ENCODE measurements around the gene PALLD. TPM values are rescaled to one million over a fixed set of nuclear protein-coding genes. Genes with fewer than 3 reads are reported as not detected.
"Not testable (repeated sequence)": the region's sequence is repeated elsewhere in the genome, so short reads cannot be mapped to it uniquely, and the experiment has no call there.

Gene PALLD
- 18.3 and 38.6 TPM in 2 replicates for total RNA-seq

DNA sequence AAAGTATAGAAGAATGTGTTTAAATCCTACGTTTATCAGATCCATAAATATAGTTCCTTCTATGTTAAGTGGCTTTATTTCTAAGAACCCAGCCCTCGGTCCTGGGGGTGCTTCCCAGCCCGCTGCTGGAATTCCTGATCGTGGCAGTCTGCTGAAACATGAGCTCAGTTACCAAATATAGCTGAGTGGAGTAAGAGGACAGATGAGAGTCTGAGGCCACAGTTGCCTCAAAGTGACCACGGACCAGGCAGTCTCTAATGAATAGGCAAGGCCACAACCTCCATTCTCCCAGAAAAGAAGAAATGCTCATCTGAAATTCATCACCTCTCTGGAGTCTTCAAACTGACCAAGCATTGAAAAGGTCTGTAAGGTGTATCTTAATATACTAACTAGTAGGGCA is at the start of gene PALLD:
Gene PALLD, plus strand, starts transcription at position 219 of the 400 bp plus-strand sequence.
- DNase-seq (ENCODE audit: extremely low read depth, low read depth, low spot score) = no peak

DNA sequence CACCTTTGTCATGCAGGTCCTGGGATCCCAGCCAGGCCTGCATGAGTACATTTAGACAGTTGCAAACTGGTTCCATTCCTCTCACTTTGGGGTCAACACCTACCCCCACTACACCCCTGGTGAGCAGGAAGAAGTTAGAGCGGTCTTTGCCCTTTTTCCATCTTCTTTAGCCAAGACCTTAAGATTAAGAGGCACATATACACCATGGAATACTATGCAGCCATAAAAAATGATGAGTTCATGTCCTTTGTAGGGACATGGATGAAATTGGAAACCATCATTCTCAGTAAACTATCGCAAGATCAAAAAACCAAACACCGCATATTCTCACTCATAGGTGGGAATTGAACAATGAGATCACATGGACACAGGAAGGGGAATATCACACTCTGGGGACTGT is 47.8 kb upstream of the PALLD start:
- not testable (repeated sequence) for DNase-seq (ENCODE audit: extremely low read depth, low read depth, low spot score)

DNA sequence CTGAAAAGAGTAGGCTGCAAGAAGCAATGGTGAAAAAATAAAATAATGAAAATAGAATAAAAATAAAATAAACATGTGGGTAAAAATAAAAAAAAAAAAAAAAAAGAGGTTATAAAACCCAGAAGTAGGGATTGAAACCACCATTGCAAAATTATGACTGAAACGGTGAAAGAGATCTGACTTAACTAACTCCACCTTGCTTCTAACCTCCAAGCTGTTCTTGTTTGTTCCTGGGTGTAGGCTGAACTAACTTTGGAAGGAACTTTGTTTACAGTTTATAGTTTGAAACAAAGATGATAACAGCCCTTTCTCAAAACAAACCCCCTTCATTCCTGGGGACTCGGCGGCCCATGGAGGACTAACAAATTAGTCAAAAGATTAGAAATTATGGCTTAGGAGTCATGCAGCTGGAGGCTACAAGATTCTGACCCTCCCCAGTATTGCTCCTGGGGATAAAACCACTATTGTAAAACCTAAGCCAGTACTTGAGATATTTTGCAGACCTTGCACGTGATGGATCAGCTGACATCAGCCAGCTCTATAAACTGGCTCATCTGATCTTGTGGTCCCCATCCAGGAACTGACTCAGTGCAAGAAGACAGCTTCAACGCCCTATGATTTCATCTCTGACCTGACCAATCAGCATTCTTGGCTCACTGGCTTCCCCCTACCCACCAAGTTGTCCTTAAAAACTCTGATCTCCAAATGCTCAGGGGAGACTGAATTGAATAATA is 47.0 kb upstream of the PALLD start:
- no peak for DNase-seq (ENCODE audit: extremely low read depth, low read depth, low spot score)

DNA sequence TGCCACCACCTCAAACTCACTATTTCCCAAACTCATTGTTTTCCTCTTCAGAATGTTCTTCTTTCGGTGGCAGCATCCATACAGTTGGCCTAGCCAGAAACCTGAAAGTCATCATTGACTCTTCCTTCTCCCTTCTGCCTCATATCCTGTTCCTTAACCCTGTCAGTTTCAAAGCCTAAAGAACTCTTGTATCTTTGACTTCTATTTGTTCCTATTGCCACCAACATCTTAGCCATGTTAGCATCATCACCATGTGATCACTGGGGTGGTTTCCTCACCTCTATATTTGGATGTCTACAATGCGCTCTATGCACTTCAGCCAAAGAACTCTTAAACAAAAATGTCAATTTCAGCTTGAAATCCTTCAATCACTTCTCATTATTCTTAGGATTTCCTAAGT is 45.5 kb upstream of the PALLD start:
- no peak for DNase-seq (ENCODE audit: extremely low read depth, low read depth, low spot score)

DNA sequence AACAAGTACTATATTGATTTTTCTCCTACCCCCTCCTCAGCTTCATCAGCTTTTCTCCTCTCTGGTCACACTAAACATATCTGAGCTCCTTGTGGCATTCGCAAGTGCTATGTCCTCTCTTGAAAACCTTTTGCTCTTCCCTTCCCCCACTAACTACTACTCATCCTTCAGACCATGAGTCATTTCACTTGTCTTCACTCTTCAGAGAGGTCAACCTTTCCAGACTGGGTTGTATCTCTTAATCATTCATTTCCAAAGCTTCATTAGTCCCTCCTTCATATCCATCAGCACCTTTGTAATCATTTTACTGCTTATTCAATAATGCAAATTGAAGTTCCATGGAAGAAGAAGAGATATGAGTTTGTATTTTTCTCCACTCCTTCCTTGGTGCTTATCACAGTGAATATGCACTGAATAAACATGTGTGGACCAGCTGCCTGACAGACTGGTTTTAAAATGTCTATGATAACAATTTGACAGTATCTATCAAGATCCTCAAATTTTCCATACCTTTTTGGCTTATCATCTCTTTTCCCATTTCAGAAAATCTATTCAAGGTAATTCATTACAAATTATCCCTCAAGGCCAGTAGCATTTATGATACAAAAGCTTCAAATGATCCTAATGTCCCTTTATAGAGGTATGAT is 45.0 kb upstream of the PALLD start:
- DNase-seq (ENCODE audit: extremely low read depth, low read depth, low spot score) = peak; percentile 50

DNA sequence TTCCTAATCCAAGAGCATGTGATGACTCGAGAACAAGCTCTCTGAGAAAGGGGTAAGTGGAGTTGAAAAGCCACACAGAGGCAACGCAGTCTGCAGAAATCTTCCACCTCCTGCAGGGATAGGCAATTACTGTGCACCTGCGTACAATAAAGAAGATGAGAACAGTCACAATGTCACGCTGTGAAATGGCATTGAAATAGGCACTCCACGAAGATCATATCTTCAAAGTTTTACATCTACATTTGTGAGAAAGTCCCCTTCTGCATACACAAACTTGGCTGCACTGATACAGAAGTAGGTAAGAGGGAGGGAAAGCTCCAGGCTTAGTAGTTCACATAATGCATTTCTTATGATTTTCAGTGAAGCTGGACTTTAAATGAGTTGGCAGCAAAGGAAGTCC is 43.7 kb upstream of the PALLD start:
- DNase-seq (ENCODE audit: extremely low read depth, low read depth, low spot score) = no peak

DNA sequence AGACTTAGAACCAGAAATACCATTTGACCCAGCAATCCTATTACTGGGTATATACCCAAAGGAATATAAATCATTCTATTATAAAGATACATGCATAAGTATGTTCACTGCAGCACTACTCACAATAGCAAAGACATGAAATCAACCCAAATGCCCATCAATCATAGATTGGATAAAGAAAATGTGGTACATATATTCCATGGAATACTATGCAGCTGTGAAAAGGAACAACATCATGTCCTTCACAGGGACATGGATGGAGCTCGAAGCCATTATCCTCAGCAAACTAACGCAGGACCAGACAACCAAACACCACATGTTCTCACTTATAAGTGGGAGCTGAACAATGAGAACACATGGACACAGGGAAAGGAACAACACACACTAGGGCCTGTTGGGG is 38.6 kb upstream of the PALLD start:
- not testable (repeated sequence) for DNase-seq (ENCODE audit: extremely low read depth, low read depth, low spot score)

DNA sequence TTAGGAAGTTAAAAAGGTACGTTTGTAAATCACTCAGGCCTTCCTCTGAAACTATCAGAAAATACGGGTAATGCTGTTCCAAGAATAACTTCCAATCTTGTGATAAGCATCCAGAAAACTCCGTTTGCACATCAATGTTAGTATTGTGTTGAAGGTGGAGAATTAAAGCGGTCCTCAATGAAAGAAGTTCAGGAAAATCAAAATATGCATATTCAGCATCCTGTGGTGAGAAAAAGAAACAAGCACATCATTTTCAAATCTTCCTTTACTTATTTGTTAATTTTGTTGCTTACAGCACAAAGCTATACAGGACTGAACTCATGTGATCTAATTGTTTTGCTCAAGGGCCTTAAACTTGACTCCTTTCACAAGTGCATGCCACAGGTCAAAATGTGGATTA is 35.0 kb upstream of the PALLD start:
- DNase-seq (ENCODE audit: extremely low read depth, low read depth, low spot score) = no peak

DNA sequence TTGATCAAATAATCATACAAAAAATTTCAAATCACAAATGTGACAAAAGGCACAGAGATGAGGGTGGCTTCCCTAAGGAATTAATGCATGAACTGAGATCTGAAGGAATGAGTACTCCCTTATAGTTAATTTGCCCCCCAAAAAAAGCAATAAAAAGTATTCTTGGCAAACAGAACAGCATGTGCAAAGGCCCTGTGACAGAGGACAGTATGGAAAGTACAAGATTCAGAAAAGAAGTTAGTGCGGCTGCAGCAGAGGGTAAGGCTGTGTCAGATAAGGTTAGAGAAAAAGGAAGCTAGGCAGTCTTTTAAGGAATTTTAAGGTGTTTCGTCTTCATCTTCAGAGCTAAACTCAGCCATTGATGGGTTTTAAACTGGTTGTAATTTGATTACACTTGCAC is 23.9 kb upstream of the PALLD start:
- no peak for DNase-seq (ENCODE audit: extremely low read depth, low read depth, low spot score)

DNA sequence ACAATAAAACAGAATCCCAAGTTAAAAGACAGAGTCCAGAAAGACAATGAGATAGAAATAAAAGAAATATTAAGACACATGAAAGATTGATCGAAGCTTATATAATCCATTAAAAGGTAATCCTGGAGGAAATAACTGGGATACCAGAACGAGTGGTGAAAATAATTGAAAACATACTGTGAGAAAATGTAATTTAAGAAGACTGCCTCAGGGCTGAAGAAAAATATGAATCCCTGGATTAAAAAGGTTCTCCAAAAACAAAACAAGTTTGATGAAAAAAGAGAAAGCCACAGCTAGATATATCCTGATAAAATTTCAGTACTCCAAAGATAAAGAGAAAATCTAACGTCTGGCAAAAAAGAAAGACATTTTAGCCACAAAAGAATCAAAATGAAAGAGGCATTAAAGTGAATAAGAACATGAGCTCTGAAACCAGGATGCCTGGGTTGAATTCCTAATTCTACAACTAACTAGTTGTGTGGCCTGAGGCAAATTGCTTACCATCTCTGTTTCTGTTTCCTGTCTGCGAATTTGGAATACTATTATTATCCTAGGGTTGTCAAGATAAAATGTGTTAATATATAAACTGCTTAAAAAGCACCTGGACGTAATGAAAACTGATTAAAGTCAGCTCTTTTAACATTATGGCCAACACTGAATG is 22.1 kb upstream of the PALLD start:
- no peak for DNase-seq (ENCODE audit: extremely low read depth, low read depth, low spot score)

DNA sequence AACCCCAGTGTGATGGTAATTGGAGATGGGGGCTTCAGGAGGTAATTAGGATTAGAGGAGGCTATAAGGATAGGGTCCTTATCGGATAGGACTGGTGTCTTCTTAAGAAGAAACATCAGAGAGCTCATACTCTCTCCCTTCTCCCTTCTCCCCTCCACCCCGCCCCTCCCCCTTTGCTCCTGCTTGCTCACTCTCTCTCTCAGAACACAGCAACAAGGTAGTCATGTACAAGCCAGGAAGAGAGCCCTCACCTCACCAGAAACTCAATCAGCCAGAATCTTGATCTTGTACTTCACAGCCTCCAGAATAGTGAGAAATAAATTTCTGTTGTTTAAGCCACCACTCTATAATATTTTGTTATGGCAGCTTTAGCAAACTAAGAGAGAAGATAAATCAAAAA is 21.1 kb upstream of the PALLD start:
- DNase-seq (ENCODE audit: extremely low read depth, low read depth, low spot score) = no peak

DNA sequence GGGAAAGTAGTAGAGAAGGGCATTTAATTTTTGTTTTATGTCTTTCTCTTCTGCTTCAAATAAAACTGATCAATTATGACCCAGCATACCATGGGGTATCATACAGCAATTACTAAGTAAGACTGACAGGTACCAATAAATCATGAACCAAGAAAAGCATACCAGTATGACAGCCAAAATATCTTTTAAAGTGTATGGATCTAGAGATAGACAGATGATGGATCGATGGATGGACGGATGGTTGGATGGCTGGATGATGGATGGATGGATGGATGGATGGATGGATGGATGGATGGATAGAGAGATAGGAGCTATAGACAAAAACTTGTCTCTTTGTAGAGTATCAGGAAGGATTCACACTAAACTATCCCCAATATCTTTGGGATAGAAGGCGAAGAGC is 18.0 kb upstream of the PALLD start:
- DNase-seq (ENCODE audit: extremely low read depth, low read depth, low spot score) = no peak

DNA sequence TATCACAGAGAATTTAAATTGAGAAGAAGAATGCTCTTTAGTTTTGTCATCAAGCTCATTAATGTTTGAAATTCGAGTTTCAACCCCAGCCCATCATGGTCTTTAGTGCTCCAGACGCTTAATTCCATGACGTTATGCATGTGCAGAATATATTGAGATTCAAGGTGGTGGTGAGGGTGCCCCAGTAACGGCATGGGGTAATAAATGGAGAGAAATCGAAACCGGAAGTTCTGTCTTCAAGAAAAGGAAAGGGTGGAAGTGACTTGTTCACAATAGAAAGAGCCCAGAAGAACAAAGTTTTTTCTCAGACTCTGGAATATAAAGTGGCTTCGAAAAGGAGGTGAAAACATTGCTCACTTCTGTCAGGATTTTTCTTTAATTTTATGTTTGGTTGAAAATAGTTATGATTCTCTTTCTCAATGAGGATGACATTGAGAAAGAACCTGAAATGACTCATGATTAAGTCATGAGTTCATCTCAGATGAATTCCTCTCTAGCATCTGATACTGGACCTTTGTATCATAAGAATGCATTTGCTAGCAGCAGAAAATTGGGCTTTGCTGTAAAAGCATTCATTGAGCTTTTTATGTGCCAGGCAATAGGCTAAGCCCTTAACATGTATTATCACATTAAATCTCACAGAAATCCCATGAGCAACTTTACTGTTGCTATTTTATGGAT is 15.8 kb upstream of the PALLD start:
- peak; percentile 72 for DNase-seq (ENCODE audit: extremely low read depth, low read depth, low spot score)

DNA sequence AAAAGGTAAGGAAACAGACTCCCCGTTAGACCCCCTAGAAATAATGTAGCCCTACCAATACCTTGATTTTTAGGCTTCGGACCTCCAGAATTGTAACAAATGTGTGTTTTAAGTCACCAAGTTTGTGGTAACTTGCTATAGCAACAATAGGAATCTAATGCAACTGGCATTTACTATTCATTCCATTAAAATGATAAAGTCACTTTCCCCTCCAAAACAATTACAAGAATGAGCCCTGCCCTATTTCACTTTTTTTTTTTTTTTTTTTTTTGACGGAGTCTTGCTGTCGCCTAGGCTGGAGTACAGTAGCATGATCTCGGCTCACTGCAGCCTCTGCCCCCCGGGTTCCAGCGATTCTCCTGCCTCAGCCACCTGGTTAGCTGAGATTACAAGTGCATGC is 13.0 kb upstream of the PALLD start:
- no peak for DNase-seq (ENCODE audit: extremely low read depth, low read depth, low spot score)

DNA sequence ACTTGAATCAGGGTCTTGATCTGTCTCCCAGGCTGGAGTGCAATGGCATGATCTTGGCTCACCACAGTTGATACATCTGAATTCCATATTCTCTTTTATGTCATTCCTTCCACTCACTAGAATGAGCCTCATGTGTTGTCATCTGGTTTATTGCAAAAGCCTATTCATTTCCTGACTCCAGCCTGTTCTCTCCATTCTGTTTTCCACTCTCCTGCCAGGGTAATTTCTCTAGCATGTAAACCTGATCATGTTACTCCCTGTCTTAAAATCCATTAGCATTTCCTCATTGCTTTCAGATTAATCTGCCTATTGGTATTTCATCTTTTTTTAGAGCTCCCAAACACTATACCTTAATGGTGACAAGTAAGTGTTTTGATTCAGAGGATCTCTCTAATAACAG is 12.2 kb upstream of the PALLD start:
- DNase-seq (ENCODE audit: extremely low read depth, low read depth, low spot score) = no peak

DNA sequence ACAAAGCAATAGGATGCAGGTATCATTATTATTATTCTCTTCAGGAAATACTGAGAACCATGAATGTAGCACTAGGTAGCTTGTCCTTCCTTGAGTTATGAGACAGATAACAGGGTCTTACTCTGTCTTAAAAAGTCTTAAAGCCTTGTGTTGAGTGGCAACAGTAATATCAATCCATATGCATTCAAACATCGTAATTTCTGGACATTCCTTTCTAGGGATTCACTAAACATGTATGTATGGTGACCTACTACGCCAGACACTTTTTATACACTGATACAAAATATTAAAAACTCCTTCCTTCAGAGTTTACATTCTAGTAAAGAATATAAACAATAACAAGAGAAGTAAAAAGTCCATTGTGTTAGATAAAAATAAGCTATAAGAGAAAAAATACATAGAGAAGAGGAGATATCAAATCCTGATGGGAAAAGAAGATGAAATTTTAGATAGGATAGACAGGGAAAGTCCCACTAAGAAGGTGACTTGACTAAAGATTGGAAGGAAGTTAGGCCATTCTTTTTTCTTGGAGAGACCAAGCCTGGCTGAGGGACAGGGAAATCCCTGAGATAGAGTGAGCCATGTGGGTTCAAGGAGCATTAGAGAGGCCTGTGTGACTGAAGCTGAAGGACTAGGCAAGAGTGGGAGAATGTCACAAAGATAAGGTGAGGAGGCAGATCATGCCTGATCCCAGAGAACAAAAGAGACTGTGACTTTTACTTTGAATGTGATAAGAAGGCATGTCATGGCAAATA is 11.5 kb upstream of the PALLD start:
- DNase-seq (ENCODE audit: extremely low read depth, low read depth, low spot score) = no peak

DNA sequence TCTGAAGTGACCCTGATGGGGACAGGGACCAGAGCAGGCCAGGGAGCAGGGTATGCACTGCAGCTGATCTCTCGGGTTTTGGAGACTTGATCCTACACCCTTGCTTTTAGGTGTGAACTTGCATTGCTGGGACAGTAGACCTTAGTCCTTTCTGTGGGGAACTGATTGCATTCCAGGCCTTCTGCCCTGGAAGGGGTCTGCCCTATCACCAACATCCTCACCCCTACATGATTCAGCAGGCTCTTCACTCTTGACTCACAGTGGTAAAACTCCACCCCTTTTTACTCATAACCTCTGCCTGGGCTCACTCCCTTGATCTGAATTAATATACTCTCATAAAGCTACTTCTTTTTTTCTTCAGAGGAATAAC is 10.0 kb upstream of the PALLD start:
- no peak for DNase-seq (ENCODE audit: extremely low read depth, low read depth, low spot score)

DNA sequence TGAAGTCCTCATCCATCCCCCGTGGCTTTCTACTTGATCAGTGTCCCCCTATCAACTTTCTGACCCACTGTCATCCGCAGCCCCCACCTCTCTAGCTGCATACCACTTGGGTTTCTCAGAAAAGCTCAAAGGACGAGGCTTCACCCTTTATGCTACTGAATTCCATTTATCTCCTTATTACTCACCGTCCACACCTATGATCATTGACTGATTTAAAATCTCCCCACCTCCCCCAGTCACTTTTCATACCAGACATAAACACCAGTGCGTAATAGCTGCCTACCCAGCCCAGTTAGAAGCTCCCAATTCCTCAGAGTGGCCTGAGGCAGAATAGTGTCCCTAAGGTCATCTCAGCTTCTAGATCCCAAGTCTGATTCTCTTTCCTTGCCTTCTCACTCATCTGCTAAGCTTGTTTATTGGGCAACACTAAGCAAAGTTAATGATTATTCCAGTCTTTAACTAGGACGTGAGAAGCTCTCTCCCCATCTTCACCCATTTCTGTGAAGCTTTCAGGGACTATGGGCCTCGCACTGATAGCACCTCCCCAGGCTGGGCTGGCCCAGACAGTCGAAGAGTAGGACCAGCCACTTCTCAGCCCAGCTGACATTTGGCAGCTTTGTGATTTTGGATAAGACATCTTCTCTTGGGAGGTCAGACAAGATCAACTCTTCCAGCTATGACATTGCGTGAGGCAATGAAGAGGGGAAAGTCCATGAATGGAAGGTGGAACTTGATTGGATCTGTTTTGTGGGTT is 9.4 kb upstream of the PALLD start:
- DNase-seq (ENCODE audit: extremely low read depth, low read depth, low spot score) = no peak

DNA sequence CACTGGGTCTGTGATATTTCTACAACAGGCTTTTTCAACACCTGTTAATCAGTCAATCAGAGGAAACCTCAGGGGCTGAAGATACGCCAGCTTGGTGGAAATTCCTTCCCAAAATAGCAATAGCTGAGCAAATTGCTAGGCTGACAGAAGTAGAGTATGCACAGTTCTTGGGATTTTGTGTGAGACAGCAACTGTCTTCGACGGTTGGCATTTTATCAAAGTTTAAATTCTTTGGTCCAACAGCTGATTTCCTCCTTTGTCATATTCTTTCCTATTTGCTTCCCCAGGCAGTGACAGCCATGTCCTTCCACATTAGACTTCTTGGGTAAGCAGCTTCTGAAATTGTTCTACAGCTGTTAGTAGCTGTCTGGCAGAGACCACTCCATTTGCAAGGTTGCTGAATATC is 8.0 kb upstream of the PALLD start:
- DNase-seq (ENCODE audit: extremely low read depth, low read depth, low spot score) = no peak

DNA sequence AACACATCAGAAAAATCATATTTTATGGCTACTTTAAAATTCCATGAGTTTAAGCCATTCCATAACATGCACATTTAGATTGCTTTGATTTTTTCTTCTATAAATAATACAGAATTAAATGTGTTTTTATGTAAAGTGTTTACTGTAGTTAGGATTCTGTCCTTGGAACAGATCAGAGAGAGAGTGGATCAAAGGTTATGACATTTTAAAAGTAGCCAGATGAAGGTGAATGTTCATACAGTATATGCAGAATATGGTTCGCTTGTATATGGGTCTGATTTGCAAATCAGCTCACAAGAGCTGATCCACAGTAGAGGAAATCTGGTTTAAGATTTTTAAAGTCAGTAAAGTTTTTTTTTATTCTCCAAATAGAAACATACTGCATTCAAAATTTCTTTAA is 7.2 kb upstream of the PALLD start:
- no peak for DNase-seq (ENCODE audit: extremely low read depth, low read depth, low spot score)

Data from glomerular endothelial cell (primary cell).